ENCODE measurements around the gene DOC2A. TPM values are rescaled to one million over a fixed set of nuclear protein-coding genes. Genes with fewer than 3 reads are reported as not detected.
A peak's percentile ranks its signal among the peaks of the same experiment; 100 is the strongest.

The DOC2A gene
- total and polyA plus RNA-seq, 2 donors (not counting 1 experiment from before 2014, with no cell fraction given), result not detected

- no peaks in the 10 kb centered on the region for H3K36me3 ChIP-seq (replicated peaks in 1 of 2; ENCODE audit: control extremely low read depth in 1 of 2, control insufficient read depth in 1 of 2, extremely low read depth in 1 of 2, insufficient read depth in 2 of 2, low read length in 1 of 2)
- peak overlapping the region; percentile 76 to 86 (median 84) for H3K4me3 ChIP-seq (ENCODE audit: control extremely low read depth in 1 of 5, extremely low read depth in 1 of 5, insufficient read depth in 1 of 5, low read depth in 2 of 5, low read length in 4 of 5)
- H3K4me2 ChIP-seq (replicated peaks; ENCODE audit: low read depth, low read length, poor library complexity, severe bottlenecking), result peak overlapping the region; percentile 98
- ATAC-seq (ENCODE audit: low read depth), result no peak
- peak overlapping the region; percentile 90 for H3K4me3 Mint-ChIP-seq
- H3K27me3 ChIP-seq (replicated peaks in 1 of 4; ENCODE audit: control extremely low read depth in 1 of 4, control insufficient read depth in 3 of 4, insufficient read depth in 4 of 4, low read length in 3 of 4), result no peaks in the 10 kb centered on the region
- peak overlapping the region; percentile 79 to 88 for H3K27ac ChIP-seq (ENCODE audit: low read length in 2 of 2)
- peaks cover 13 to 19% of the 10 kb centered on the region in 2 donors for H3K4me1 ChIP-seq (ENCODE audit: control insufficient read depth in 2 of 2, insufficient read depth in 2 of 2, low read length in 2 of 2)
- peaks cover 6% of the 10 kb centered on the region for H3K79me2 ChIP-seq (ENCODE audit: control insufficient read depth, insufficient read depth, low read length)
- ChIA-PET CTCF (interaction anchor here (0.6 to 2.2 kb wide), 9 partner anchors 11 to 262 kb away, joined by 3 to 14 read pairs (median 3); partner anchors contain the start of genes KCTD13 and TAOK2), POLR2A (interaction anchor here (0.7 to 2.7 kb wide), 5 partner anchors 10 to 1449 kb away, joined by 3 to 16 read pairs (median 5); partner anchors contain the start of genes CDIPT, KCTD13 and TAOK2)
- no peaks in the 10 kb centered on the region for H3K9me3 Mint-ChIP-seq (ENCODE audit: insufficient read depth)
- 13% methylated on average over 10 of the region's 18 CpGs for WGBS (ENCODE audit: insufficient coverage)
- TF ChIP-seq CTCF (IDR thresholded peaks at IDR 0.05) (no peak), EZH2 (IDR thresholded peaks at IDR 0.05; ENCODE audit: borderline replicate concordance, insufficient read depth, low read depth, low read length, poor library complexity, severe bottlenecking) (no peak)
- no peaks in the 10 kb centered on the region for H4K20me1 ChIP-seq (ENCODE audit: control insufficient read depth, insufficient read depth, low read length, poor library complexity, severe bottlenecking)
- H3K27ac Mint-ChIP-seq, result peak overlapping the region; percentile 91
- intact Hi-C loops (cut with micrococcal nuclease), result loop anchor here (1.0 to 5.0 kb wide), 4 partner anchors 11 to 1110 kb away; partner anchors contain the start of genes CDIPT, KCTD13, TAOK2 and ZNF646
- H3K4me1 Mint-ChIP-seq, result peaks cover 20% of the 10 kb centered on the region
- H3K27me3 Mint-ChIP-seq, result no peaks in the 10 kb centered on the region
- peak overlapping the region; percentile 86 for H3K9ac ChIP-seq (ENCODE audit: low read length)
- peak; percentile 53 for DNase-seq
- H2AFZ ChIP-seq (ENCODE audit: insufficient read depth, low read depth, low read length, poor library complexity, severe bottlenecking), result peak overlapping the region; percentile 95
- H3K9me3 ChIP-seq (ENCODE audit: control extremely low read depth in 1 of 3, control insufficient read depth in 2 of 3, insufficient read depth in 1 of 3, low read length in 2 of 3), result no peaks in the 10 kb centered on the region
Observed at GRCh38 chr16:29962344-29962994, 48.4 kb downstream of the DOC2A start.

All from B cell (primary cell).